HCT116 (cell line): ENCODE results near the gene ADGRB3.

Source experiments
- RAD21 ChIP-seq: IDR thresholded peaks from 2 replicates; pipeline ENCODE4 v1.6.1; 2012; ENCODE audit warnings: low read depth, mild to moderate bottlenecking
- TF ChIP-seq, protein P1 (sequence below), 3 experiments: fragments of 200-600 bp in 1 of 3; sonication (generic) in 1 of 3; IDR thresholded peaks in 2 of 3; conservative IDR thresholded peaks in 1 of 3; 2 replicates each; pipeline ENCODE4 v1.5.1; 2012 to 2017; ENCODE audit warnings: low read depth in 2 of 3, low read length in 2 of 3, antibody characterized with exemption in 1 of 3, borderline replicate concordance in 1 of 3, control low read depth in 1 of 3, mild to moderate bottlenecking in 1 of 3, mixed read lengths in 1 of 3, mixed run types in 1 of 3, moderate library complexity in 1 of 3; ENCODE audit not compliant: insufficient read depth in 1 of 3
- TF ChIP-seq, protein P2 (sequence below): IDR thresholded peaks from 2 replicates; pipeline ENCODE4 v1.6.1; 2012

DNA sequence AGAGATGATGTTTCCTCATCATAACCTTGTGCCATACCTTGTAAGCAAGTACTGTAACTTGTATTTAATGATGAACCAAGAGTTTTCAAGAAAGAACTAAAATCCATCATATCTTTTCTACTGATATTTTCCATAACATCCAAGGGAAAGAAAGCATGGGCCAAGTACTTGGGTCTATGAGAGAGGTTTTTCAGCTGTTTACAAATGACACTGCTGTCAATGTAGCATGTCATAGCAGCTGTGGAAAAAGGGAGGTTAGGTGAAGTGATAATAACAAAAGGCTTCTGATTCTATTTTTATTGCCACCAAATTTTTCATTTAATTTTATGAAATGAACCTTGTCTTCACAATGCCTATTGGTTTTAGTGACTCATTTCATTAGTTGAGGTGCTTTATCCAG is 679.4 kb downstream of the ADGRB3 start:
- TF ChIP-seq, protein P1, sequence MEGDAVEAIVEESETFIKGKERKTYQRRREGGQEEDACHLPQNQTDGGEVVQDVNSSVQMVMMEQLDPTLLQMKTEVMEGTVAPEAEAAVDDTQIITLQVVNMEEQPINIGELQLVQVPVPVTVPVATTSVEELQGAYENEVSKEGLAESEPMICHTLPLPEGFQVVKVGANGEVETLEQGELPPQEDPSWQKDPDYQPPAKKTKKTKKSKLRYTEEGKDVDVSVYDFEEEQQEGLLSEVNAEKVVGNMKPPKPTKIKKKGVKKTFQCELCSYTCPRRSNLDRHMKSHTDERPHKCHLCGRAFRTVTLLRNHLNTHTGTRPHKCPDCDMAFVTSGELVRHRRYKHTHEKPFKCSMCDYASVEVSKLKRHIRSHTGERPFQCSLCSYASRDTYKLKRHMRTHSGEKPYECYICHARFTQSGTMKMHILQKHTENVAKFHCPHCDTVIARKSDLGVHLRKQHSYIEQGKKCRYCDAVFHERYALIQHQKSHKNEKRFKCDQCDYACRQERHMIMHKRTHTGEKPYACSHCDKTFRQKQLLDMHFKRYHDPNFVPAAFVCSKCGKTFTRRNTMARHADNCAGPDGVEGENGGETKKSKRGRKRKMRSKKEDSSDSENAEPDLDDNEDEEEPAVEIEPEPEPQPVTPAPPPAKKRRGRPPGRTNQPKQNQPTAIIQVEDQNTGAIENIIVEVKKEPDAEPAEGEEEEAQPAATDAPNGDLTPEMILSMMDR (IDR thresholded peaks at IDR 0.05 in 2 of 3, conservative IDR thresholded peaks at IDR 0.05 in 1 of 3; ENCODE audit: borderline replicate concordance in 1 of 3, insufficient read depth in 1 of 3, low read depth in 2 of 3, low read length in 2 of 3) = no peak
- TF ChIP-seq RAD21 = no peak
- TF ChIP-seq, protein P2, sequence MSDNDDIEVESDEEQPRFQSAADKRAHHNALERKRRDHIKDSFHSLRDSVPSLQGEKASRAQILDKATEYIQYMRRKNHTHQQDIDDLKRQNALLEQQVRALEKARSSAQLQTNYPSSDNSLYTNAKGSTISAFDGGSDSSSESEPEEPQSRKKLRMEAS = no peak
